Loucy (cell line): ENCODE data around the gene SP2.

Source experiments
- CTCF ChIP-seq: fragments of 200-600 bp; sonication (generic); conservative IDR thresholded peaks from 2 replicates; pipeline ENCODE4 v1.5.1; 2014; ENCODE audit warnings: mild to moderate bottlenecking, antibody characterized with exemption, low read length
- EZH2phosphoT487 ChIP-seq: fragments of 200-600 bp; IDR thresholded peaks from 2 replicates; pipeline ENCODE4 v1.6.1; 2018; ENCODE audit warnings: antibody characterized with exemption, mild to moderate bottlenecking, moderate library complexity, borderline replicate concordance

DNA sequence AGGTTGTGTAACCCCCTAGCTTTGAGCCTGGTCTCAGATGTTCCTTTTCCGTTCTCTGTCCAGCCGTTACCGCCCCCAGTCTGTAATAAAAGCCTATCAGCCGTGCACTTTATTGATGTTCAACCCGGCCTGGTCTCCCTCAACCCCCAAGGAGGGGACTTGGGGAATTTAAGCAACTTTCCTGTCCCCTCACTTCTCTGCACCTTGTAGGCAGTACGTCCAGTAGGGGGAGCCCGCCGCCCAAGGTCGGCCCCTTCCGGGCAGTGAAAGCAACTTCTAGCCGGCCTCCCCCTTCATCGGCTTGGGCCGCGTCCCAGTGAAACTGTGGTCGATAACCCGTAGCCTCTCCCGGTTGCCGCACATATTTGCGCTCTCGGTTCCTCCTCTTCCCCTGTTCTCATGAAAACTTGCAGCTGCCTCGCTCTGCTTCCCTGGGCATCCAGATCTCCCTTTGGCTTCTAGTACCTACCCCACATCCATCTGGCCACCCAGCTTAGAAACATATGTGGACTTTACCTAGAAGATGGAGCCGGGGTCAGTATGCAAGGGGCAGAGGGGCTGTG, 53.2 kb downstream of the SP2 start:
- TF ChIP-seq CTCF: peak; percentile 90
- TF ChIP-seq EZH2phosphoT487: no peak
